Stimulated activated CD4-positive, alpha-beta T cell treated with anti-CD3 and anti-CD28 coated beads, Interleukin-15, amount 100 ng/mL, for 1 hour (primary cell): ENCODE measurements around the gene CIZ1.
"Not testable (repeated sequence)": the region's sequence is repeated elsewhere in the genome, so short reads cannot be mapped to it uniquely, and the experiment has no call there.

ENCODE experiments used
- DNase-seq, 2 donors: peaks; one replicate each; pipeline ENCODE4 v3.0.0-alpha.2; 2020; ENCODE audit warnings: low read depth in 1 of 2, low spot score in 1 of 2

Gene CIZ1

GRCh38 chr9:128145951-128146351, 45.4 kb downstream of the CIZ1 start:
- DNase-seq = no peak

GRCh38 chr9:128145536-128145935, 45.8 kb downstream of the CIZ1 start:
- no peak for DNase-seq

- no peak for DNase-seq
Measured at GRCh38 chr9:128144239-128145181, 46.9 kb downstream of the CIZ1 start.

GRCh38 chr9:128143525-128144238, 47.7 kb downstream of the CIZ1 start:
- no peak for DNase-seq

GRCh38 chr9:128142596-128142995, 48.8 kb downstream of the CIZ1 start:
- DNase-seq = no peak

- DNase-seq = no peak
Measured at GRCh38 chr9:128142061-128142460, 49.3 kb downstream of the CIZ1 start.

- DNase-seq = no peak
Measured at GRCh38 chr9:128141604-128142003, 49.8 kb downstream of the CIZ1 start.

- DNase-seq = no peak
Measured at GRCh38 chr9:128139621-128140020, 51.8 kb downstream of the CIZ1 start.

- no peak for DNase-seq
Measured at GRCh38 chr9:128138001-128138400, 53.4 kb downstream of the CIZ1 start.

- DNase-seq = no peak
Measured at GRCh38 chr9:128136816-128137793, 54.3 kb downstream of the CIZ1 start.

GRCh38 chr9:128135561-128135960, 55.8 kb downstream of the CIZ1 start:
- not testable (repeated sequence) for DNase-seq

- DNase-seq = not testable (repeated sequence)
Measured at GRCh38 chr9:128132139-128132538, 59.2 kb downstream of the CIZ1 start.

- DNase-seq = not testable (repeated sequence)
Measured at GRCh38 chr9:128131346-128131745, 60.0 kb downstream of the CIZ1 start.

- DNase-seq = not testable (repeated sequence)
Measured at GRCh38 chr9:128130651-128131050, 60.7 kb downstream of the CIZ1 start.

GRCh38 chr9:128129976-128130590, 61.3 kb downstream of the CIZ1 start:
- DNase-seq = peak; percentile 26 to 33

- DNase-seq = no peak
Measured at GRCh38 chr9:128128836-128129590, 62.4 kb downstream of the CIZ1 start.

GRCh38 chr9:128127990-128128835, 63.2 kb downstream of the CIZ1 start:
- DNase-seq = peak; percentile 73

- peak; percentile 64 to 77 for DNase-seq
Measured at GRCh38 chr9:128127568-128127989, 63.8 kb downstream of the CIZ1 start, which contains the start of gene PTGES2. PTGES2 (minus strand) TSS chr9:128127729; CDS start chr9:128127717, 12 bp downstream.
